SK-N-SH (cell line): ENCODE results near the gene FREY1. TPM values are rescaled to one million over a fixed set of nuclear protein-coding genes. Genes with fewer than 3 reads are reported as not detected.

Source experiments
- CTCF ChIA-PET: fragments of 300-600, 350-600 bp; formaldehyde crosslinking; extraction: SDS; loops from one replicate; lab custom pipeline; 2021; lab: Yijun Ruan, JAX
- POLR2A ChIA-PET: fragments of 350-600 bp; sonication (Branson Sonifier 250); formaldehyde crosslinking; extraction: SDS; loops from one replicate; lab custom pipeline; 2020; ENCODE audit warnings: antibody characterized with exemption, inconsistent platforms; lab: Yijun Ruan, JAX
- DNase-seq: peaks from one replicate; pipeline ENCODE4 v3.0.0; 2012
- H2AFZ ChIP-seq: fragments of 200-600 bp; sonication (generic); 2 replicates; pipeline ENCODE4 v1.8.1; 2016; ENCODE audit warnings: antibody characterized with exemption, mild to moderate bottlenecking, low read depth
- H3F3A ChIP-seq: fragments of 200-600 bp; sonication (generic); replicated peaks from 2 replicates; pipeline ENCODE3; 2016; ENCODE audit warnings: antibody characterized with exemption, mild to moderate bottlenecking; ENCODE audit not compliant: insufficient read depth
- H3K27ac ChIP-seq, 2 experiments: fragments of 200-500 bp in 1 of 2; fragments of 200-600 bp in 1 of 2; sonication (Bioruptor generic) in 1 of 2; sonication (generic), shearing (Covaris generic) in 1 of 2; 2 replicates each; pipeline versions ENCODE4 v1.5.1 to v1.6.1; 2014 to 2016; ENCODE audit warnings: low read depth in 2 of 2, inconsistent platforms in 1 of 2, low read length in 1 of 2, mild to moderate bottlenecking in 1 of 2, mixed read lengths in 1 of 2
- H3K27me3 ChIP-seq: fragments of 200-600 bp; sonication (generic), shearing (Covaris generic); 2 replicates; pipeline ENCODE4 v1.6.1; 2016; ENCODE audit warnings: mixed run types; ENCODE audit not compliant: insufficient read depth
- H3K36me3 ChIP-seq, 2 experiments: fragments of 200-500 bp in 1 of 2; fragments of 200-600 bp in 1 of 2; sonication (Bioruptor generic) in 1 of 2; sonication (generic) in 1 of 2; replicated peaks in 1 of 2; 2 replicates each; pipeline versions ENCODE3 to v1.5.1; 2014 to 2016; ENCODE audit warnings: low read length in 1 of 2, mild to moderate bottlenecking in 1 of 2; ENCODE audit not compliant: insufficient read depth in 2 of 2, control insufficient read depth in 1 of 2
- H3K4me1 ChIP-seq, 2 experiments: fragments of 200-500 bp in 1 of 2; fragments of 200-600 bp in 1 of 2; sonication (Bioruptor generic) in 1 of 2; sonication (generic), shearing (Covaris generic) in 1 of 2; 2 replicates each; pipeline versions ENCODE4 v1.5.1 to v1.6.1; 2014 to 2016; ENCODE audit warnings: low read depth in 1 of 2, low read length in 1 of 2, mixed run types in 1 of 2; ENCODE audit not compliant: insufficient read depth in 2 of 2, control insufficient read depth in 1 of 2
- H3K4me2 ChIP-seq: fragments of 200-600 bp; sonication (generic), shearing (Covaris generic); 2 replicates; pipeline ENCODE4 v1.6.1; 2017; ENCODE audit warnings: mixed run types
- H3K4me3 ChIP-seq, 2 experiments: fragments of 200-500 bp in 1 of 2; fragments of 200-600 bp in 1 of 2; sonication (Bioruptor generic) in 1 of 2; sonication (generic), shearing (Covaris generic) in 1 of 2; 2 replicates each; pipeline versions ENCODE4 v1.5.1 to v1.8.1; 2014 to 2016; ENCODE audit warnings: low read depth in 2 of 2, inconsistent platforms in 1 of 2, low read length in 1 of 2, mild to moderate bottlenecking in 1 of 2, mixed read lengths in 1 of 2, moderate library complexity in 1 of 2
- H3K79me2 ChIP-seq: fragments of 200-600 bp; sonication (generic); 2 replicates; pipeline ENCODE4 v1.8.1; 2017; ENCODE audit warnings: mild to moderate bottlenecking; ENCODE audit not compliant: insufficient read depth
- H3K9ac ChIP-seq: fragments of 200-600 bp; sonication (generic); 2 replicates; pipeline ENCODE4 v1.6.1; 2017; ENCODE audit warnings: mixed run types
- H3K9me2 ChIP-seq: fragments of 200-600 bp; sonication (generic); 2 replicates; pipeline ENCODE4 v1.6.1; 2017; ENCODE audit warnings: mixed run types
- H3K9me3 ChIP-seq: fragments of 200-600 bp; sonication (generic); 2 replicates; pipeline ENCODE4 v1.6.1; 2017; ENCODE audit warnings: mixed run types, mild to moderate bottlenecking, moderate library complexity
- H4K20me1 ChIP-seq: fragments of 200-600 bp; sonication (generic); 2 replicates; pipeline ENCODE4 v1.6.1; 2017; ENCODE audit warnings: mild to moderate bottlenecking, mixed run types; ENCODE audit not compliant: insufficient read depth
- CHD2 ChIP-seq: fragments of 150-350 bp; IDR thresholded peaks from 2 replicates; pipeline ENCODE4 v1.6.1; 2018; ENCODE audit warnings: low read length; ENCODE audit not compliant: partially characterized antibody
- ELF1 ChIP-seq: IDR thresholded peaks from 2 replicates; pipeline ENCODE4 v1.4.0; 2012
- FOSL2 ChIP-seq: IDR thresholded peaks from 2 replicates; pipeline ENCODE4 v1.4.0; 2012; ENCODE audit warnings: low read depth, mild to moderate bottlenecking, moderate library complexity, borderline replicate concordance
- MXI1 ChIP-seq: IDR thresholded peaks from 2 replicates; pipeline ENCODE4 v1.6.1; 2012; ENCODE audit warnings: mild to moderate bottlenecking, low read depth, low read length, improper control_type of control experiment
- NRF1 ChIP-seq: IDR thresholded peaks from 2 replicates; pipeline ENCODE4 v1.6.1; 2012; ENCODE audit warnings: low read depth, mild to moderate bottlenecking, low read length
- RAD21 ChIP-seq: IDR thresholded peaks from 2 replicates; pipeline ENCODE4 v1.6.1; 2012; ENCODE audit warnings: mild to moderate bottlenecking, low read length
- SMC3 ChIP-seq: IDR thresholded peaks from 2 replicates; pipeline ENCODE4 v1.6.1; 2012; ENCODE audit warnings: low read depth, low read length, improper control_type of control experiment
- YY1 ChIP-seq: IDR thresholded peaks from 2 replicates; pipeline ENCODE4 v1.4.0; 2012; ENCODE audit warnings: low read depth, mild to moderate bottlenecking
- WGBS: methylation state at CpG from one replicate; pipeline ENCODE4 v1.1.6; 2017; ENCODE audit warnings: low lambda C conversion rate; 5-methylcytosine and 5-hydroxymethylcytosine counted together
- polyA plus RNA-seq, 3 experiments: library from polyadenylated mRNA; depleted of rRNA; stranded (reverse); fragments of >200 nt; gene quantifications; 2 replicates each; pipeline ENCODE4 v1.2.3, GENCODE V29; 2012
- TF ChIP-seq, protein P1 (sequence below): IDR thresholded peaks from 2 replicates; pipeline ENCODE4 v1.4.0; 2012; ENCODE audit warnings: low read depth
- TF ChIP-seq, protein P2 (sequence below): IDR thresholded peaks from 2 replicates; pipeline ENCODE4; 2012
- TF ChIP-seq, protein P3 (sequence below): fragments of 200-600 bp; sonication (generic); IDR thresholded peaks from 2 replicates; pipeline ENCODE4 v1.6.1; 2017; ENCODE audit warnings: antibody characterized with exemption, mild to moderate bottlenecking, moderate library complexity
- TF ChIP-seq, protein P4 (sequence below): IDR thresholded peaks from 2 replicates; pipeline ENCODE4 v1.6.1; 2012; ENCODE audit warnings: mild to moderate bottlenecking, low read depth, low read length, moderate library complexity

FREY1 gene
- polyA plus RNA-seq, 1 of the 3 experiments (the other 2 are of a cell fraction): 0.30 TPM

DNA sequence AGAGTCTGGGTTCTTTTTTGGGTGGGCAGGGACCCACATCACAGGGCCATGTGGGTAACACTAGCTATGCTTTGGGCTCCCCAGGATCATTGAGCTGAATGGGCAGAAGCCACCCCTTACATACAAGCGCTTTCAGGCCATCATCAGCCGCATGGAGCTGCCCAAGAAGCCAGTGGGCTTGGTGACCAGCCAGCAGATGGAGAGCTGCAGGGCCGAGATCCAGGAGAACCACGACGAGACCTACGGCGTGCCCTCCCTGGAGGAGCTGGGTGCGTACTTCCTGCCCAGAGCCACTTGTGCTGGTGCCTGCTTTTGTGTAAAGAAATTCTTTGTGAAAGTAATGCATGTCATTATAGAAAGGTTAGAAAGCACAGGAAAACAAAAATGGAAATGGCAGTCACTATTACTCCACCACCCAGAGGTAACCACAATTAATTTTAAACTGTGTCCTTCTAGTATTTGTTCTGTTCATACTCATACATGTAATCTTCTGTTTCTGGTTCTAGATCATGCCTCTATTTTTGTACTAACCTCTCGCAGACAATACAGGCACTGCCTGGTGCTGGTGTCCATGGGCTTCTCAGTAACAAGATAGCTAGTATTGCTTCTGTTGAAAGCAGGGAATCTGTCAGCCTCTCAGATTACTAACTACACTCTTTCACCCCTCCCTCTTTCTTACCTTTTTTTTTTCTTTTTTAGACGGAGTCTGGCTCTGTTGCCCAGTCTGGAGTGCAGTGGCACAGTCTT lies 46.1 kb downstream of the FREY1 start:
- Histone ChIP-seq H3F3A (peaks cover 15% of the 10 kb centered on the region), H4K20me1 (0 out of 2 replicates have a peak, but pooled peaks cover 7% of the 10 kb centered on the region), H3K79me2 (no peaks in the 10 kb centered on the region; the same call in 1 of the 2 replicates), H3K27ac (peak overlapping the region in 1 of 2 experiments; percentile 64; a peak in 1 of 4 replicates), H3K9ac (no peak overlapping the region), H3K4me3 (no peak overlapping the region), H3K4me2 (no peak overlapping the region), H3K9me2 (no peaks in the 10 kb centered on the region), H3K4me1 (peaks cover 36 to 39% of the 10 kb centered on the region in 2 experiments), H3K36me3 (peaks cover 35 to 38% of the 10 kb centered on the region in 2 experiments), H2AFZ (no peak overlapping the region), H3K9me3 (no peaks in the 10 kb centered on the region), H3K27me3 (no peaks in the 10 kb centered on the region)
- TF ChIP-seq, protein P1, sequence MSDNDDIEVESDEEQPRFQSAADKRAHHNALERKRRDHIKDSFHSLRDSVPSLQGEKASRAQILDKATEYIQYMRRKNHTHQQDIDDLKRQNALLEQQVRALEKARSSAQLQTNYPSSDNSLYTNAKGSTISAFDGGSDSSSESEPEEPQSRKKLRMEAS: no peak
- no peak for TF ChIP-seq SMC3
- TF ChIP-seq YY1: no peak
- no peak for TF ChIP-seq MXI1
- TF ChIP-seq, protein P2, sequence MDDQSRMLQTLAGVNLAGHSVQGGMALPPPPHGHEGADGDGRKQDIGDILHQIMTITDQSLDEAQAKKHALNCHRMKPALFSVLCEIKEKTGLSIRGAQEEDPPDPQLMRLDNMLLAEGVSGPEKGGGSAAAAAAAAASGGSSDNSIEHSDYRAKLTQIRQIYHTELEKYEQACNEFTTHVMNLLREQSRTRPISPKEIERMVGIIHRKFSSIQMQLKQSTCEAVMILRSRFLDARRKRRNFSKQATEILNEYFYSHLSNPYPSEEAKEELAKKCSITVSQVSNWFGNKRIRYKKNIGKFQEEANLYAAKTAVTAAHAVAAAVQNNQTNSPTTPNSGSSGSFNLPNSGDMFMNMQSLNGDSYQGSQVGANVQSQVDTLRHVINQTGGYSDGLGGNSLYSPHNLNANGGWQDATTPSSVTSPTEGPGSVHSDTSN: no peak
- TF ChIP-seq NRF1: no peak
- TF ChIP-seq, protein P3, sequence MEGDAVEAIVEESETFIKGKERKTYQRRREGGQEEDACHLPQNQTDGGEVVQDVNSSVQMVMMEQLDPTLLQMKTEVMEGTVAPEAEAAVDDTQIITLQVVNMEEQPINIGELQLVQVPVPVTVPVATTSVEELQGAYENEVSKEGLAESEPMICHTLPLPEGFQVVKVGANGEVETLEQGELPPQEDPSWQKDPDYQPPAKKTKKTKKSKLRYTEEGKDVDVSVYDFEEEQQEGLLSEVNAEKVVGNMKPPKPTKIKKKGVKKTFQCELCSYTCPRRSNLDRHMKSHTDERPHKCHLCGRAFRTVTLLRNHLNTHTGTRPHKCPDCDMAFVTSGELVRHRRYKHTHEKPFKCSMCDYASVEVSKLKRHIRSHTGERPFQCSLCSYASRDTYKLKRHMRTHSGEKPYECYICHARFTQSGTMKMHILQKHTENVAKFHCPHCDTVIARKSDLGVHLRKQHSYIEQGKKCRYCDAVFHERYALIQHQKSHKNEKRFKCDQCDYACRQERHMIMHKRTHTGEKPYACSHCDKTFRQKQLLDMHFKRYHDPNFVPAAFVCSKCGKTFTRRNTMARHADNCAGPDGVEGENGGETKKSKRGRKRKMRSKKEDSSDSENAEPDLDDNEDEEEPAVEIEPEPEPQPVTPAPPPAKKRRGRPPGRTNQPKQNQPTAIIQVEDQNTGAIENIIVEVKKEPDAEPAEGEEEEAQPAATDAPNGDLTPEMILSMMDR: no peak
- TF ChIP-seq, protein P4, sequence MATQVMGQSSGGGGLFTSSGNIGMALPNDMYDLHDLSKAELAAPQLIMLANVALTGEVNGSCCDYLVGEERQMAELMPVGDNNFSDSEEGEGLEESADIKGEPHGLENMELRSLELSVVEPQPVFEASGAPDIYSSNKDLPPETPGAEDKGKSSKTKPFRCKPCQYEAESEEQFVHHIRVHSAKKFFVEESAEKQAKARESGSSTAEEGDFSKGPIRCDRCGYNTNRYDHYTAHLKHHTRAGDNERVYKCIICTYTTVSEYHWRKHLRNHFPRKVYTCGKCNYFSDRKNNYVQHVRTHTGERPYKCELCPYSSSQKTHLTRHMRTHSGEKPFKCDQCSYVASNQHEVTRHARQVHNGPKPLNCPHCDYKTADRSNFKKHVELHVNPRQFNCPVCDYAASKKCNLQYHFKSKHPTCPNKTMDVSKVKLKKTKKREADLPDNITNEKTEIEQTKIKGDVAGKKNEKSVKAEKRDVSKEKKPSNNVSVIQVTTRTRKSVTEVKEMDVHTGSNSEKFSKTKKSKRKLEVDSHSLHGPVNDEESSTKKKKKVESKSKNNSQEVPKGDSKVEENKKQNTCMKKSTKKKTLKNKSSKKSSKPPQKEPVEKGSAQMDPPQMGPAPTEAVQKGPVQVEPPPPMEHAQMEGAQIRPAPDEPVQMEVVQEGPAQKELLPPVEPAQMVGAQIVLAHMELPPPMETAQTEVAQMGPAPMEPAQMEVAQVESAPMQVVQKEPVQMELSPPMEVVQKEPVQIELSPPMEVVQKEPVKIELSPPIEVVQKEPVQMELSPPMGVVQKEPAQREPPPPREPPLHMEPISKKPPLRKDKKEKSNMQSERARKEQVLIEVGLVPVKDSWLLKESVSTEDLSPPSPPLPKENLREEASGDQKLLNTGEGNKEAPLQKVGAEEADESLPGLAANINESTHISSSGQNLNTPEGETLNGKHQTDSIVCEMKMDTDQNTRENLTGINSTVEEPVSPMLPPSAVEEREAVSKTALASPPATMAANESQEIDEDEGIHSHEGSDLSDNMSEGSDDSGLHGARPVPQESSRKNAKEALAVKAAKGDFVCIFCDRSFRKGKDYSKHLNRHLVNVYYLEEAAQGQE: no peak
- no peak for TF ChIP-seq CHD2
- TF ChIP-seq ELF1: no peak
- TF ChIP-seq FOSL2: no peak
- no peak for TF ChIP-seq RAD21
- CTCF ChIA-PET: interaction anchor here (1.0 to 8.1 kb wide), 7 partner anchors 12 to 139 kb away, joined by 3 to 118 read pairs (median 5); no protein-coding TSS in a partner anchor
- POLR2A ChIA-PET: no interaction called here
- no peak for DNase-seq
- 98% methylated on average over 7 of the region's 10 CpGs for WGBS
